CD4-positive, alpha-beta T cell (primary cell): Measurements from ENCODE around the gene RAE1. TPM values are rescaled to one million over a fixed set of nuclear protein-coding genes. Genes with fewer than 3 reads are reported as not detected.
A peak's percentile ranks its signal among the peaks of the same experiment; 100 is the strongest.

Source experiments
- ATAC-seq: fragments of 200-7000 bp; cut with Tn5 transposase; one replicate; pipeline ENCODE4 v1.10.0; 2022; ENCODE audit warnings: mild to moderate bottlenecking; ENCODE audit not compliant: poor library complexity
- CTCF ChIA-PET: fragments of 350-600 bp; sonication (Branson Sonifier 250); formaldehyde crosslinking; loops from one replicate; lab custom pipeline; 2021; ENCODE audit warnings: antibody characterized with exemption, inconsistent platforms; lab: Charles Lee
- POLR2A ChIA-PET: fragments of 350-600 bp; sonication (Branson Sonifier 250); formaldehyde crosslinking; loops from one replicate; lab custom pipeline; 2021; ENCODE audit warnings: antibody characterized with exemption, inconsistent platforms; lab: Charles Lee
- DNase-seq, 14 experiments: peaks; one replicate each; pipeline ENCODE4 v3.0.0-alpha.2; 2013 to 2020; ENCODE audit warnings: mixed read lengths in 2 of 14
- H3K27ac ChIP-seq, 2 donors: one replicate each; pipeline versions ENCODE4 v1.5.1 to v1.7.0; 2013; ENCODE audit warnings: low read length in 2 of 2, low read depth in 1 of 2, mild to moderate bottlenecking in 1 of 2
- H3K27me3 ChIP-seq, 2 experiments: 1 replicate in 1 of 2; 2 replicates in 1 of 2; pipeline versions ENCODE4 v1.6.1 to v1.7.0; 2013; ENCODE audit warnings: low read length in 2 of 2, control low read depth in 1 of 2, mild to moderate bottlenecking in 1 of 2, moderate library complexity in 1 of 2; ENCODE audit not compliant: insufficient read depth in 2 of 2, control insufficient read depth in 1 of 2
- H3K36me3 ChIP-seq: one replicate; pipeline ENCODE4 v1.6.1; 2013; ENCODE audit warnings: low read length, control low read depth; ENCODE audit not compliant: insufficient read depth
- H3K4me1 ChIP-seq: one replicate; pipeline ENCODE4 v1.6.1; 2013; ENCODE audit warnings: low read length, control low read depth; ENCODE audit not compliant: insufficient read depth
- H3K4me3 ChIP-seq: one replicate; pipeline ENCODE4 v1.5.1; 2013; ENCODE audit warnings: mild to moderate bottlenecking, low read length, moderate library complexity
- H3K9me3 ChIP-seq, 2 experiments: 1 replicate in 1 of 2; 2 replicates in 1 of 2; pipeline versions ENCODE4 v1.6.1 to v1.7.0; 2013; ENCODE audit warnings: low read length in 2 of 2, mild to moderate bottlenecking in 2 of 2, control low read depth in 1 of 2, moderate library complexity in 1 of 2; ENCODE audit not compliant: control insufficient read depth in 1 of 2, insufficient read depth in 1 of 2
- H3K27ac Mint-ChIP-seq: one replicate; pipeline ENCODE4 v1.8.0; 2020; ENCODE audit warnings: mixed read lengths
- H3K27me3 Mint-ChIP-seq: one replicate; pipeline ENCODE4 v1.8.0; 2021; ENCODE audit warnings: mixed read lengths
- H3K36me3 Mint-ChIP-seq: one replicate; pipeline ENCODE4 v1.8.0; 2021; ENCODE audit warnings: low read depth, mixed read lengths
- H3K4me1 Mint-ChIP-seq: one replicate; pipeline ENCODE4 v1.8.0; 2021; ENCODE audit warnings: low read depth, mixed read lengths
- H3K4me3 Mint-ChIP-seq: one replicate; pipeline ENCODE4 v1.8.0; 2020; ENCODE audit warnings: mild to moderate bottlenecking, mixed read lengths
- H3K9me3 Mint-ChIP-seq: one replicate; pipeline ENCODE4 v1.8.0; 2020; ENCODE audit warnings: mixed read lengths
- intact Hi-C, 2 experiments: fragments of 100-400 bp; cut with DNase I in 1 of 2; cut with micrococcal nuclease in 1 of 2; formaldehyde crosslinking; loops; one replicate each; pipeline versions ENCODE4 v1.15.1 to v1.9.0; 2023 to 2025; cut with DNase I, micrococcal nuclease
- total RNA-seq, 174 experiments: library from RNA in 2 of 174; stranded (reverse) in 2 of 174; gene quantifications; one replicate each; pipeline ENCODE4 v1.2.3 and lab custom pipeline; 2021 to 2026
- TF ChIP-seq, protein P1 (sequence below): fragments of 200-600 bp; IDR thresholded peaks from one replicate; pipeline ENCODE4 v1.8.0; 2022; ENCODE audit warnings: antibody characterized with exemption, mild to moderate bottlenecking

The RAE1 gene
- total RNA-seq, 2 experiments from 2014 or later, result 58.8 to 60.7 TPM

GRCh38 chr20:57353351-57353750, 2.3 kb downstream of the RAE1 start:
- no peak overlapping the region for H3K27ac ChIP-seq
- H3K4me3 Mint-ChIP-seq, result peak overlapping the region; percentile 94
- H3K4me1 Mint-ChIP-seq, result peaks cover 48% of the 10 kb centered on the region
- no peaks in the 10 kb centered on the region for H3K9me3 Mint-ChIP-seq
- peaks cover 13% of the 10 kb centered on the region for H3K36me3 ChIP-seq
- peaks cover 0 to 3% of the 10 kb centered on the region in 2 experiments for H3K9me3 ChIP-seq
- no peaks in the 10 kb centered on the region for H3K27me3 Mint-ChIP-seq
- peak overlapping the region; percentile 59 for H3K27ac Mint-ChIP-seq
- ChIA-PET POLR2A (no interaction called here), CTCF (no interaction called here)
- H3K4me3 ChIP-seq, result no peak overlapping the region
- intact Hi-C loops, result loop anchor here in 1 of 2 experiments (2.0 to 5.0 kb wide), 5 partner anchors 35 to 1299 kb away; partner anchors contain the start of genes AURKA, CSTF1 and STX16
- H3K27me3 ChIP-seq, result no peaks in the 10 kb centered on the region
- TF ChIP-seq, protein P1, sequence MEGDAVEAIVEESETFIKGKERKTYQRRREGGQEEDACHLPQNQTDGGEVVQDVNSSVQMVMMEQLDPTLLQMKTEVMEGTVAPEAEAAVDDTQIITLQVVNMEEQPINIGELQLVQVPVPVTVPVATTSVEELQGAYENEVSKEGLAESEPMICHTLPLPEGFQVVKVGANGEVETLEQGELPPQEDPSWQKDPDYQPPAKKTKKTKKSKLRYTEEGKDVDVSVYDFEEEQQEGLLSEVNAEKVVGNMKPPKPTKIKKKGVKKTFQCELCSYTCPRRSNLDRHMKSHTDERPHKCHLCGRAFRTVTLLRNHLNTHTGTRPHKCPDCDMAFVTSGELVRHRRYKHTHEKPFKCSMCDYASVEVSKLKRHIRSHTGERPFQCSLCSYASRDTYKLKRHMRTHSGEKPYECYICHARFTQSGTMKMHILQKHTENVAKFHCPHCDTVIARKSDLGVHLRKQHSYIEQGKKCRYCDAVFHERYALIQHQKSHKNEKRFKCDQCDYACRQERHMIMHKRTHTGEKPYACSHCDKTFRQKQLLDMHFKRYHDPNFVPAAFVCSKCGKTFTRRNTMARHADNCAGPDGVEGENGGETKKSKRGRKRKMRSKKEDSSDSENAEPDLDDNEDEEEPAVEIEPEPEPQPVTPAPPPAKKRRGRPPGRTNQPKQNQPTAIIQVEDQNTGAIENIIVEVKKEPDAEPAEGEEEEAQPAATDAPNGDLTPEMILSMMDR, result no peak
- no peak for ATAC-seq
- no peak for DNase-seq
- H3K4me1 ChIP-seq, result peaks cover 21% of the 10 kb centered on the region
- H3K36me3 Mint-ChIP-seq, result peaks cover 41% of the 10 kb centered on the region

- TF ChIP-seq, protein P1, result no peak
- no peak for DNase-seq
- Mint-ChIP-seq H3K27ac (no peak overlapping the region), H3K4me3 (no peak overlapping the region), H3K4me1 (no peaks in the 10 kb centered on the region), H3K9me3 (no peaks in the 10 kb centered on the region), H3K27me3 (no peaks in the 10 kb centered on the region), H3K36me3 (peaks cover 31% of the 10 kb centered on the region)
- no peaks in the 10 kb centered on the region for H3K9me3 ChIP-seq
- no peak overlapping the region for H3K4me3 ChIP-seq
- H3K27ac ChIP-seq, result no peak overlapping the region
- ChIA-PET POLR2A (no interaction called here), CTCF (no interaction called here)
- intact Hi-C loops, result no loop called here
- ATAC-seq, result no peak
- H3K27me3 ChIP-seq, result no peaks in the 10 kb centered on the region
- peaks cover 46% of the 10 kb centered on the region for H3K36me3 ChIP-seq
- no peaks in the 10 kb centered on the region for H3K4me1 ChIP-seq
Measured at GRCh38 chr20:57361517-57361916, 10.5 kb downstream of the RAE1 start.

DNA sequence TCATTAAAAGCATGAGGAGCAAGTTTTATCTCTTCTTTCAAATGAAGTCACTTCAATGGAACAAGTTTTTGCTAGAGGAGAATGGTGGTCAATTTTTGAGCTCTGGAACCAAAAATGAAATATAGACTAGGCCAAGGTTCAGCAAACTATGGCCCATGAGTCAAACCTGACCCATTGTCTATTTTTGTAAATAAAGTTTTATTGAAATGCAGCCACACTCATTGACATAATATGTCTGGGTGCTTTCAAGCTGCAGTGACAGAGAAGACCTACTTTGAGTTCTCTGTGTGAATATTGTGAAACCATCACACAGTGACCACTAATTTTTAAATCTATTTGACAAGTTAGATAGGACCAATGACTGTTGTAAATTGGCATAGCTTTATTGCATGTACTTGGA, 13.4 kb downstream of the RAE1 start:
- TF ChIP-seq, protein P1, result no peak
- Histone ChIP-seq H3K36me3 (peaks cover 76% of the 10 kb centered on the region), H3K4me3 (no peak overlapping the region), H3K9me3 (no peaks in the 10 kb centered on the region), H3K27ac (no peak overlapping the region), H3K4me1 (no peaks in the 10 kb centered on the region), H3K27me3 (no peaks in the 10 kb centered on the region)
- Mint-ChIP-seq H3K4me1 (no peaks in the 10 kb centered on the region), H3K9me3 (no peaks in the 10 kb centered on the region), H3K27me3 (no peaks in the 10 kb centered on the region), H3K27ac (no peak overlapping the region), H3K4me3 (no peak overlapping the region), H3K36me3 (peaks cover 60% of the 10 kb centered on the region)
- DNase-seq (no peak), ATAC-seq (no peak)
- CTCF ChIA-PET, result no interaction called here
- POLR2A ChIA-PET, result no interaction called here
- intact Hi-C loops, result no loop called here
